HCT116 (cell line): ENCODE results near the gene CACNA2D3. TPM values are rescaled to one million over a fixed set of nuclear protein-coding genes. Genes with fewer than 3 reads are reported as not detected.

Experiments
- ATAC-seq: fragments of 200-7000 bp; cut with Tn5 transposase; 2 replicates; pipeline ENCODE4 v1.9.1; 2020; ENCODE audit warnings: mild to moderate bottlenecking, moderate library complexity
- BruUV-seq: library from RNA; stranded (reverse); fragments of 400-500 nt; replicated peaks from 2 replicates; lab custom pipeline; 2021; lab: Mats Ljungman, UMichigan
- CTCF ChIA-PET: fragments of 300-600 bp; sonication (Branson Sonifier 250); formaldehyde crosslinking; loops from one replicate; lab custom pipeline; 2021; ENCODE audit warnings: antibody characterized with exemption; lab: Charles Lee
- POLR2A ChIA-PET: fragments of 300-600, 350-600 bp; sonication (Branson Sonifier 250); formaldehyde crosslinking; loops from one replicate; lab custom pipeline; 2021; ENCODE audit warnings: antibody characterized with exemption; lab: Charles Lee
- RAD21 ChIA-PET, 2 experiments: fragments of 300-600 bp; sonication (Branson Sonifier 250); formaldehyde crosslinking; loops; one replicate each; lab custom pipeline; 2023; ENCODE audit warnings: low total read pairs in 2 of 2; ENCODE audit not compliant: uncharacterized antibody in 2 of 2, unreplicated experiment in 2 of 2, low non-redundant PET in 1 of 2; lab: Charles Lee
- DNase-seq: peaks from one replicate; pipeline ENCODE4 v3.0.0-alpha.2; 2010; ENCODE audit warnings: low read depth, low spot score
- H2AFZ ChIP-seq: fragments of 200-600 bp; shearing (Covaris generic), sonication (generic); 2 replicates; pipeline ENCODE4 v1.6.1; 2017; ENCODE audit warnings: low read depth, mixed run types, mixed read lengths, antibody characterized with exemption, low read length; ENCODE audit not compliant: poor library complexity, severe bottlenecking
- H3K27ac ChIP-seq: 2 replicates; pipeline ENCODE4 v1.5.1; 2012; ENCODE audit warnings: low read depth, low read length
- H3K27me3 ChIP-seq: fragments of 200-600 bp; sonication (generic); 2 replicates; pipeline ENCODE4 v1.6.1; 2016; ENCODE audit warnings: mixed run types, low read length, mixed read lengths; ENCODE audit not compliant: insufficient read depth
- H3K36me3 ChIP-seq, 2 experiments: fragments of 200-500 bp in 1 of 2; fragments of 200-600 bp in 1 of 2; sonication (Bioruptor generic) in 1 of 2; sonication (generic) in 1 of 2; 2 replicates each; pipeline versions ENCODE4 v1.5.1 to v1.6.1; 2014 to 2016; ENCODE audit warnings: low read length in 2 of 2, inconsistent platforms in 1 of 2, mixed read lengths in 1 of 2, mixed run types in 1 of 2; ENCODE audit not compliant: insufficient read depth in 2 of 2, control insufficient read depth in 1 of 2
- H3K4me1 ChIP-seq, 2 experiments: fragments of 200-600 bp in 1 of 2; sonication (generic) in 1 of 2; 2 replicates each; pipeline versions ENCODE4 v1.5.1 to v1.6.1; 2012 to 2017; ENCODE audit warnings: low read length in 2 of 2, inconsistent platforms in 1 of 2, mild to moderate bottlenecking in 1 of 2, mixed read lengths in 1 of 2, mixed run types in 1 of 2, moderate library complexity in 1 of 2; ENCODE audit not compliant: insufficient read depth in 2 of 2, control insufficient read depth in 1 of 2
- H3K4me2 ChIP-seq: fragments of 200-600 bp; sonication (generic); 2 replicates; pipeline ENCODE4 v1.6.1; 2017; ENCODE audit warnings: mixed run types, low read length, mixed read lengths
- H3K4me3 ChIP-seq, 2 experiments: fragments of 200-600 bp in 1 of 2; sonication (generic) in 1 of 2; replicated peaks in 1 of 2; 2 replicates each; pipeline ENCODE4 v1.5.1; 2011 to 2016; ENCODE audit warnings: low read length in 2 of 2, control low read depth in 1 of 2, low read depth in 1 of 2, mild to moderate bottlenecking in 1 of 2, mixed read lengths in 1 of 2, mixed run types in 1 of 2
- H3K79me2 ChIP-seq: fragments of 200-600 bp; sonication (generic); 2 replicates; pipeline ENCODE4 v1.6.1; 2017; ENCODE audit warnings: mild to moderate bottlenecking, mixed run types, low read length, moderate library complexity, mixed read lengths; ENCODE audit not compliant: insufficient read depth
- H3K9ac ChIP-seq: fragments of 200-600 bp; sonication (generic); 2 replicates; pipeline ENCODE4 v1.6.1; 2016; ENCODE audit warnings: low read length, mixed read lengths
- H3K9me2 ChIP-seq: fragments of 200-600 bp; sonication (generic), shearing (Covaris generic); 2 replicates; pipeline ENCODE4 v1.6.1; 2017; ENCODE audit warnings: mixed run types, mild to moderate bottlenecking, moderate library complexity; ENCODE audit not compliant: insufficient read depth
- H3K9me3 ChIP-seq, 2 experiments: fragments of 200-500 bp in 1 of 2; fragments of 200-600 bp in 1 of 2; sonication (Bioruptor generic) in 1 of 2; sonication (generic) in 1 of 2; 2 replicates each; pipeline ENCODE4 v1.6.1; 2014 to 2017; ENCODE audit warnings: low read length in 2 of 2, mixed read lengths in 2 of 2, inconsistent platforms in 1 of 2, low read depth in 1 of 2, mild to moderate bottlenecking in 1 of 2, mixed run types in 1 of 2, moderate library complexity in 1 of 2; ENCODE audit not compliant: control insufficient read depth in 1 of 2, insufficient read depth in 1 of 2
- H4K20me1 ChIP-seq: fragments of 200-600 bp; sonication (generic), shearing (Covaris generic); 2 replicates; pipeline ENCODE4 v1.6.1; 2017; ENCODE audit warnings: mixed run types, mild to moderate bottlenecking, moderate library complexity; ENCODE audit not compliant: insufficient read depth
- CEBPB ChIP-seq: IDR thresholded peaks from 2 replicates; pipeline ENCODE4 v1.6.1; 2012; ENCODE audit warnings: low read depth
- MAX ChIP-seq: IDR thresholded peaks from 2 replicates; pipeline ENCODE4 v1.6.1; 2012
- POLR2A ChIP-seq: IDR thresholded peaks from 2 replicates; pipeline ENCODE4 v1.7.0; 2011; ENCODE audit warnings: borderline replicate concordance; ENCODE audit not compliant: insufficient read depth, insufficient read length; ENCODE audit errors: extremely low read depth
- SRF ChIP-seq: IDR thresholded peaks from 2 replicates; pipeline ENCODE4 v1.6.1; 2012; ENCODE audit warnings: low read depth
- TCF7L2 ChIP-seq: IDR thresholded peaks from 2 replicates; pipeline ENCODE4 v1.7.0; 2011; ENCODE audit warnings: borderline replicate concordance, inconsistent platforms; ENCODE audit not compliant: insufficient read depth, insufficient read length; ENCODE audit errors: extremely low read depth
- YY1 ChIP-seq: IDR thresholded peaks from 2 replicates; pipeline ENCODE4 v1.6.1; 2011; ENCODE audit warnings: low read length, low read depth, moderate library complexity, mild to moderate bottlenecking; ENCODE audit not compliant: insufficient replicate concordance; ENCODE audit errors: extremely low read depth
- ZNF274 ChIP-seq: fragments of 200-500 bp; sonication (Bioruptor generic); IDR thresholded peaks from 2 replicates; pipeline ENCODE4 v1.6.1; 2014; ENCODE audit warnings: mild to moderate bottlenecking, low read depth, low read length, inconsistent platforms
- intact Hi-C: fragments of 100-400 bp; cut with micrococcal nuclease; formaldehyde crosslinking; loops from 2 replicates; pipeline ENCODE4 v1.10.0; 2022
- total RNA-seq: library from RNA; stranded (reverse); gene quantifications from one replicate; pipeline ENCODE4 v1.2.1, GENCODE V29; 2021; ENCODE audit not compliant: unreplicated experiment
- TF ChIP-seq, protein P1 (sequence below): IDR thresholded peaks from 2 replicates; pipeline ENCODE4 v1.6.1; 2012

Gene CACNA2D3
- total RNA-seq, 1 experiment from 2014 or later = 0.20 TPM

DNA sequence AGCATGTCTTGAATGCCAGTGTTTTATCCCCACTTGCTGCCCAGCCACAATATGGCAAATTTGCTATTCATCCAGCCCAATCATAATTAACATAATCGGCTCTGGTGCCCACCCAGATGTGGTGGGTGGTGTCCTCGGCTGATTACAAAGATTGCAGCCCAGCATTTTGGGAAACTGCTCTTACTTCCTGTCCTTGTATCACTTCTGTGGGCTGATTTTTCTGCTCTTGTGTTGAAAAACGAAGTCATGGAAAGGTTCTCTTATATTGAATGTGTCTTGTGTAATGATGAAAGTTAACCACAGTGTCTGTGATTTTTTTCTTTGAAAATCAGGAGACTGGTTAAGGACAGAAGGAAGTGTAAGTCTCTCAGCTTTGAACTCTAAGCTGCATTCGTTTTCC lies 141.7 kb downstream of the CACNA2D3 start:
- CTCF ChIA-PET = no interaction called here
- POLR2A ChIA-PET = no interaction called here
- no peaks in the 10 kb centered on the region for H3K9me2 ChIP-seq

GRCh38 chr3:54270816-54271526 lies 148.6 kb downstream of the CACNA2D3 start:
- no peaks in the 10 kb centered on the region for H3K9me2 ChIP-seq
- H3K36me3 ChIP-seq = no peaks in the 10 kb centered on the region
- no peak overlapping the region for H3K9ac ChIP-seq
- no TSS peak for BruUV-seq
- CTCF ChIA-PET = no interaction called here
- RAD21 ChIA-PET = no interaction called here
- H3K4me1 ChIP-seq = no peaks in the 10 kb centered on the region
- H3K79me2 ChIP-seq = no peaks in the 10 kb centered on the region
- ATAC-seq = no peak
- no peak overlapping the region for H2AFZ ChIP-seq
- no peaks in the 10 kb centered on the region for H3K9me3 ChIP-seq
- no peak overlapping the region for H3K27ac ChIP-seq
- DNase-seq = no peak
- POLR2A ChIA-PET = no interaction called here
- TF ChIP-seq, protein P1, sequence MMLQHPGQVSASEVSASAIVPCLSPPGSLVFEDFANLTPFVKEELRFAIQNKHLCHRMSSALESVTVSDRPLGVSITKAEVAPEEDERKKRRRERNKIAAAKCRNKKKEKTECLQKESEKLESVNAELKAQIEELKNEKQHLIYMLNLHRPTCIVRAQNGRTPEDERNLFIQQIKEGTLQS = no peak
- TF ChIP-seq TCF7L2 = no peak
- intact Hi-C loops = no loop called here
- no peak overlapping the region for H3K4me3 ChIP-seq
- no peaks in the 10 kb centered on the region for H4K20me1 ChIP-seq
- H3K4me2 ChIP-seq = no peak overlapping the region
- peaks cover 14% of the 10 kb centered on the region for H3K27me3 ChIP-seq

More for the DNA sequence above, 141.7 kb downstream of the CACNA2D3 start:
- no peaks in the 10 kb centered on the region for H4K20me1 ChIP-seq
- no peak for DNase-seq
- TF ChIP-seq SRF (no peak), CEBPB (no peak), YY1 (no peak), MAX (no peak), ZNF274 (no peak), POLR2A (no peak)
- BruUV-seq = no TSS peak
- no peak overlapping the region for H3K4me2 ChIP-seq
- no peak overlapping the region for H3K27ac ChIP-seq
- H3K4me1 ChIP-seq = no peaks in the 10 kb centered on the region
- H3K9me3 ChIP-seq = no peaks in the 10 kb centered on the region
- no peaks in the 10 kb centered on the region for H3K79me2 ChIP-seq
- H3K4me3 ChIP-seq = no peak overlapping the region
- no peak overlapping the region for H2AFZ ChIP-seq
- H3K27me3 ChIP-seq = peaks cover 44% of the 10 kb centered on the region; the same call in 1 of the 2 replicates
- H3K36me3 ChIP-seq = no peaks in the 10 kb centered on the region
- RAD21 ChIA-PET = no interaction called here
- H3K9ac ChIP-seq = no peak overlapping the region
- no peak for ATAC-seq
- intact Hi-C loops = no loop called here
